AG09319 (cell line): ENCODE data around the gene PIK3R5.
"Not testable (repeated sequence)": the region's sequence is repeated elsewhere in the genome, so short reads cannot be mapped to it uniquely, and the experiment has no call there.

Experiments
- DNase-seq: peaks from one replicate; pipeline ENCODE4 v3.0.0-alpha.2; 2010; ENCODE audit warnings: low read depth; ENCODE audit errors: extremely low read depth
- TF ChIP-seq, protein P1 (sequence below): IDR thresholded peaks from 2 replicates; pipeline ENCODE4 v1.5.1; 2011; ENCODE audit warnings: low read depth, mild to moderate bottlenecking, inconsistent platforms, low read length, moderate library complexity

PIK3R5 gene

DNA sequence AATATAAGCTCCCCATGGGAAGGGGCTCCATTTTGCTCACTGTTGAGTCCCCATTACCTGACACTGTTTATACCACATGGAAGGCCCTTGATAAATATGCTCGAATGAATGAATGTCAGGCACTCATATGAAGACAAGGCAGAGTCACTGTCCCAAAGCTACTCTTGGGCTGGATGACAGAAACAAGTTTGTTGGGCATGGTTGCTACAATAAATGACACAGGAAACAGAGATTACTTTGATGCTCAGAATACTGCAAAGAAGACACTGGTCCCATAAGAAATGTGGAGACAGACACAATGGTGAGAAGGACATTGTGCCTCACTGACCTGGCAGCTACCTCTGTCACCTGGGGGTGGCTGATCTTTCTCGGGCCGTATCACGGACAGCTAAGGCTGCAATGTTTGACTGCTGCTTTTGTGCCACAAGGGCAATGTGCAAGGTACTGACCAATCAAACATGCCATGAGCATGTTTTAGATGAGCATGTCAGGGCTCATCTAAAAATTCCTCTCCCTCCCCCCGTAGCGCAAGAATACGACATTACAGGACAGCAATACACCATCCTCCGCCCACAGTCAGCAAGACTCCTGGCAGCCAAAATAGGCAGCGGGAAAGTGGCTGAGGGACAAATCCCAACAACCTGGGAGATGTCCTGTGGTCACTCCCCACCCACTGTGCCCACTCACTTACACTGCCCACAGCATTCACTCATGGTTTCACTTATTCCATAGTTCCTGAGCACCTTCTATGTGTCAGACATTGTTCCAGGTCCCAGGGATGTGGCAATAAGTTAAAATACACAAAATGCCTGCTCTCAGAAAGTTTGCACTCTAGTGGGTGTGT, 103.1 kb downstream of the PIK3R5 start:
- DNase-seq: no peak
- TF ChIP-seq, protein P1, sequence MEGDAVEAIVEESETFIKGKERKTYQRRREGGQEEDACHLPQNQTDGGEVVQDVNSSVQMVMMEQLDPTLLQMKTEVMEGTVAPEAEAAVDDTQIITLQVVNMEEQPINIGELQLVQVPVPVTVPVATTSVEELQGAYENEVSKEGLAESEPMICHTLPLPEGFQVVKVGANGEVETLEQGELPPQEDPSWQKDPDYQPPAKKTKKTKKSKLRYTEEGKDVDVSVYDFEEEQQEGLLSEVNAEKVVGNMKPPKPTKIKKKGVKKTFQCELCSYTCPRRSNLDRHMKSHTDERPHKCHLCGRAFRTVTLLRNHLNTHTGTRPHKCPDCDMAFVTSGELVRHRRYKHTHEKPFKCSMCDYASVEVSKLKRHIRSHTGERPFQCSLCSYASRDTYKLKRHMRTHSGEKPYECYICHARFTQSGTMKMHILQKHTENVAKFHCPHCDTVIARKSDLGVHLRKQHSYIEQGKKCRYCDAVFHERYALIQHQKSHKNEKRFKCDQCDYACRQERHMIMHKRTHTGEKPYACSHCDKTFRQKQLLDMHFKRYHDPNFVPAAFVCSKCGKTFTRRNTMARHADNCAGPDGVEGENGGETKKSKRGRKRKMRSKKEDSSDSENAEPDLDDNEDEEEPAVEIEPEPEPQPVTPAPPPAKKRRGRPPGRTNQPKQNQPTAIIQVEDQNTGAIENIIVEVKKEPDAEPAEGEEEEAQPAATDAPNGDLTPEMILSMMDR: no peak

GRCh38 chr17:8861495-8862181, 103.9 kb downstream of the PIK3R5 start:
- DNase-seq: no peak
- TF ChIP-seq, protein P1: no peak

DNA sequence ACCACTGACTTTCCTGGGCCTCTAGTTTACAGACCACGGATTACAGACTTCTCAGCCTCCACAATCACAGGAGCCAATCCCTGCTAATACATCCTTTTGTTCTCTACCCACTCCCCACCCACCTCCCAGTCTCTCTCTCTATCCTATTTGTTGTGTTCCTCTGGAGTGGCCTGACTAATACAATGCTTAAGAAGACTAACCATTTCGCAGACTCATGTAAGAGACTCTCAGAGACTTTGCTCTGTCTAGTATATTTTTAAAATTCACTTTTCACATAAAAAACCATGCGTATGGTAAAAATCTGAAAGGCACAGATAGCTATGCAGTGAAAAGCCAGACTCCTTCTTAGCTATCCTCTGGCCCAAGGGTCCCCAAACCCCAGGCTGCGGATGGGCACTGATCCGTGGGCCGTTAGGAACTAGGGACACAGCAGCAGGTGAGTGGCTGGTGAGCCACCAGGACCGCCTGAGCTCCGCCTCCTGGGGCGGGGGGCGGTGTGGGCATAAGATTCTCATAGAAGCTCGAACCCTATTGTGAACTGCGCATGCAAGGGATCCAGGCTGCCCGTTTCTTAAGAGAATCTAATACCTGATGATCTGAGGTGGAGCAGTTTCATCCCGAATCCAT, 105.6 kb downstream of the PIK3R5 start:
- TF ChIP-seq, protein P1: no peak
- DNase-seq: no peak

- no peak for DNase-seq
- TF ChIP-seq, protein P1: no peak; the same call in 1 of the 2 replicates
Measured at GRCh38 chr17:8859027-8859803, 106.3 kb downstream of the PIK3R5 start.

GRCh38 chr17:8857919-8858318, 107.6 kb downstream of the PIK3R5 start:
- TF ChIP-seq, protein P1: no peak
- no peak for DNase-seq

- TF ChIP-seq, protein P1: no peak
- no peak for DNase-seq
Measured at GRCh38 chr17:8856869-8857575, 108.5 kb downstream of the PIK3R5 start.

DNA sequence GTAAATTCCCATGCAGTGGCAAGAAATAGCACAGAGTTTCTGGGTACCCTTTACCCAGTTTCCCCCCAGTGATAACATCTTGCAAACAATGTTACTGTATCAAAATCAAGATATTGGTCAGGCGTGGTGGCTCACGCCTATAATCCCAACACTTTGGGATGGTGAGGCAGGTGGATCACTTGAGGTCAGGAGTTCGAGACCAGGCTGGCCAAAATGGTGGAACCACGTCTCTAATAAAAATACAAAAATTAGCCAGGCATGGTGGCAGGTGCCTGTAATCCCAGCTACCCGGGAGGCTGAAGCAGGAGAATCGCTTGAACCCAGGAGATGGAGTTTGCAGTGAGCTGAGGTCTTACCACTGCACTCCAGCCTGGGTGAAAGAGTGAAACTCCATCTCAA, 109.3 kb downstream of the PIK3R5 start:
- not testable (repeated sequence) for DNase-seq
